Raji (cell line): ENCODE measurements around the gene ACSBG1.

Experiments
- POLR2A ChIP-seq: IDR thresholded peaks from 2 replicates; pipeline ENCODE4 v1.6.1; 2011; ENCODE audit warnings: low read depth, low read length, control low read depth; ENCODE audit not compliant: insufficient read depth

ACSBG1 gene

GRCh38 chr15:78175330-78175729, 59.0 kb downstream of the ACSBG1 start:
- no peak for TF ChIP-seq POLR2A

GRCh38 chr15:78174401-78174800, 60.0 kb downstream of the ACSBG1 start:
- TF ChIP-seq POLR2A = no peak

DNA sequence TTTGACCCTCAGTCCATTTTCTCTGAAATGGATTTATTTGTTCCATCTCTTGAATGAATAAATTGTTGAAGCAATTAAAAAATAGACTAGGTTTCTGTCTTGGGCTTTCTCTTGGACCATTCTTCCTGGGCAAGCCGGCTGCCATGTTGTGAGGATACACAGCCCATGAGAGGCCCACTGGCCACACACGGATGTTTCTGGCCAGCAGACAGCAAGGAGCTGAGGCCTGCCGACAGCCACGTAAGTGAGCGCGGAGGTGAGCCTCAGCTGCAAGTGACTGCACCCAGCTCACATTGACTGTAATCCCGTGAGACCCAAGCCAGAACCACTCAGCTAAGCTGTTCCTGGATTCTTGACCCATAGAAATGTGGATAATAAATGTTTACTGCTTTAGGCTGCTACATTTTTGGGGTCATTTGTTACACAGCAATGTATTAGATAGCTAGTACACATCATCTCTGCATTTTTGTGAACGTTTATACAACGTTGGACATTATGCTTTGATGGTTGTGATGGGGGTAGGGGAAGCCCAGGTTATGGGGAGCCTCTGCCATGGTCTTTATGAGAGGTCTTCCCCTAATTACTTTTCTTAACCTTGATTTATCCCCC, 62.4 kb downstream of the ACSBG1 start:
- TF ChIP-seq POLR2A = no peak

- no peak for TF ChIP-seq POLR2A
These were observed 63.3 kb downstream of the ACSBG1 start for GRCh38 chr15:78170848-78171773.

DNA sequence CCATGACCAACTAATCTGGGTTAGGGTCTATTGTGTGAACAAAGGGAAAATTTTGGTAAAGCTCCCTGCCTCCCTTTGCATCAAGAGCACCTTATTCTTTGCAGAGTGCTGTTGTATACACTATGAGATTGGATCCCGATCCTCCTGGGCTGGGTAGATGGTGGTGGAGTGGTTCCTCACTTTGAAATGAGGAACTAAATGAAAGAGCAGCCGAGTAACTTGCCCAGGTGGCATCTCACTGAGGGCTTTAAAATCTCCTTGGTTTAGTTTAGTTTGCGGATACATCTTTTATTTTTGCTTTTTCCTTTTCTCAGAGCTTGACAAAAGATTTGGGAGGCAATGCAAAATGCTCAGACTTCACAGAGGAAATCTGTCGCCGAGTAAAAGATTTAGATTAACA, 65.8 kb downstream of the ACSBG1 start:
- no peak for TF ChIP-seq POLR2A

- TF ChIP-seq POLR2A = no peak
These were observed 67.0 kb downstream of the ACSBG1 start for GRCh38 chr15:78167227-78167888.

- no peak for TF ChIP-seq POLR2A
These were observed 70.4 kb downstream of the ACSBG1 start for GRCh38 chr15:78164010-78164409.

DNA sequence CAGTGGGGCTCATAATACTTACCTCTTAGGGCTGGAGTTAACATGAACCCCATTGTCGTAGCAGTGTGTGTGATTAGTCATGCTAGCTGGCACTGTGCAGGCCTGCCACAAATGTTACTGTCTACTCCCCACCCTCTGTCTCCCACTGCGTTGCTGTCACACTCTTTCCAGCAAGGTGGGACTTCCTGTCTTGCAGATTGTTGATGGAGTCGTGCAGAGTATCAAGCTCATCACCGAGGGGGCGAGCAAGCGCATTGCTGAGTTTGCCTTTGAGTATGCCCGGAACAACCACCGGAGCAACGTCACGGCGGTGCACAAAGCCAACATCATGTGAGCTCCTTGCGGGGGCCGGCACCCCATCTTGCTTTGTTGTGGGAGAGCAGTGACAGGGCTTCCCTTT, 72.3 kb downstream of the ACSBG1 start:
- TF ChIP-seq POLR2A = no peak

DNA sequence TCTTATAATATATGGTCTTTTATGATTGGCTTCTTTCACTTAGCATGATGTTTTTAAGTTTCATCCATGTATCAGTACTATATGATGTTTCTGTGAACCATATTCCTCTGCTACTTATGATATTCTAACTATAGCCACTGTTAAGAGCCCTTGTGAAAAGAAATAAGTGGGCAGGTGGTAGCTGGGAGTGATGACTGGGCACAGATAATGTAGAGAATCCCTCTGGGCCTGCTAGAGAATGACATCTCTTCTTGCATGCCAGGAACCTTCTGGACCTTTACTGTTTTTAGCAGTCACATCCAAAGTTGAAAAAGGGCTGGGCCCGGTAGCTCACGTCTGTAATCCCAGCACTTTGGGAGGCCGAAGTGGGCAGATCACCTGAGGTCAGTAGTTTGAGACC, 75.0 kb downstream of the ACSBG1 start:
- no peak for TF ChIP-seq POLR2A

DNA sequence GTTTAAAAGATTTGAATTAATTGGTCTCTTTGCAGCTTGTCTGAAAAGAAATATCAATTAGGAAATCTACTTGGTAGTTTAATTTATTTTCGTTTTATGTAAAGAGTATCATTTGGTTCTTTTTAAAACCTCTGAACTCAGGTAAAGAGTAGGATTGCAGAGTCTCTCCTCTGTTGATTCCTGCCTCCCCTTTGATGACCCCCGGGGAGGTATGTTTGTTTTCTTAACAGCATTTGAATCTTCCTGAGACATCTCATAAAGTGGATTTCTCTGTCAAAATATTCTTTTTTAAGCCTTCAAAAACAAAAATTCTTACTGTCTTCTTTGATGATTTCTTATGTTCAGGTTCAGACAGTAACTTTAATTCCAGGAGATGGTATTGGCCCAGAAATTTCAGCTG, 77.2 kb downstream of the ACSBG1 start:
- TF ChIP-seq POLR2A = no peak

GRCh38 chr15:78156653-78157052, 77.7 kb downstream of the ACSBG1 start:
- TF ChIP-seq POLR2A = no peak

DNA sequence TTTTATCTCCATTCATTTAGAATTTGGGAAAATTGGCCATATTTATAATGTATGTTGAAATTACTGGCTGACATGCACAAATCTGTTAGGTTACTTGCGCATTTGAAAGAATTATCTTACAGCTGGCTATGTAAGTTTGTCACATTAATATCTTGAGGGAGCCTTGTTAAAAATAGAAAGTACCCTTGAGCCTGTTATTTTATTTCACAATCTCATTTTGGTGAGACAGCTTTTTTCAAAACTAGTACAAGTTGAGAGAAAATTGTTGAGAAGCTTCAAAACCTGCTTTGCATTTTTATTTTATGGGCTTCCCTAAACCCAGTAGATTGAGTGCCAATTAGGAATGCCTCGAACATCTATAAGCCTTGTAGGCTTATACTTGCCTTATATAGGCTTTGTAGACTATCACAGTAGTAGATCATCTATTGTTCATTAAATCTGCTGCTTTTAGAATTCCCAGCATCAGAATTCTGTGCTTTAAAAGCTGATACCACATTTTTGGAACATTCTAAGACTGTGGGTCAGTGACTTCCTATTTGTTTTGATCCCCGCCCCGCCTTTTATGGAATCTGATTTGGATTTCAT, 78.9 kb downstream of the ACSBG1 start:
- TF ChIP-seq POLR2A = no peak

DNA sequence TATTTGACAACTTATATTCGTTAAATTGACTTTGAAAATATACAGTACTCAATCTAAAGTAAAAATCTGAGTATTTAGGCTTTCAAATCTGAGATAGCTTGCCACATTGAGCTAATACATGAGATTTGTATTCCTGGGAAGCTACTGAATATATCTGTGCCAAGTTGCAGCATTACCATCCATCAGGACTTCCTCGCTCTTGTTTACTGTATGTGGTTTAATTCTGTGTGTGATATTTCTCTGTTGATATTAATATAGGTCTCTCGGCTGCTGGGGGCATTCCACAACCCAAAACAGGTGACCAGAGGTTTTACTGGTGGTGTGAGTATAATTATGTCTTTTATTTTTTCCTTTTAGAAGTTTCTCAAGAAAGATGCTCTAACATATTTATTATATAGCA, 79.4 kb downstream of the ACSBG1 start:
- TF ChIP-seq POLR2A = no peak

GRCh38 chr15:78149805-78150751, 84.3 kb downstream of the ACSBG1 start:
- no peak for TF ChIP-seq POLR2A
